NCI-H187 (cell line): ENCODE data around the gene WFS1.

Source experiments
- DNase-seq, 2 experiments: peaks; one replicate each; lab custom pipeline; 2025; lab: John Stamatoyannopoulos, UW

WFS1 gene

GRCh38 chr4:6325788-6326290, 56.2 kb downstream of the WFS1 start:
- DNase-seq, result no peak

- DNase-seq, result no peak
Measured at GRCh38 chr4:6326312-6327060, 56.8 kb downstream of the WFS1 start.

GRCh38 chr4:6327220-6327917, 57.7 kb downstream of the WFS1 start:
- peak; percentile 54 to 74 for DNase-seq

GRCh38 chr4:6328526-6328925, 58.9 kb downstream of the WFS1 start:
- DNase-seq, result no peak

GRCh38 chr4:6329478-6330383, 60.1 kb downstream of the WFS1 start:
- no peak for DNase-seq

- no peak for DNase-seq
Measured at GRCh38 chr4:6330384-6330767, 60.7 kb downstream of the WFS1 start.

GRCh38 chr4:6331018-6331417, 61.4 kb downstream of the WFS1 start:
- DNase-seq, result no peak

- DNase-seq, result no peak
Measured at GRCh38 chr4:6331468-6331867, 61.8 kb downstream of the WFS1 start.

GRCh38 chr4:6332042-6332668, 62.5 kb downstream of the WFS1 start:
- no peak for DNase-seq

- DNase-seq, result no peak
Measured at GRCh38 chr4:6332669-6333050, 63.0 kb downstream of the WFS1 start.

GRCh38 chr4:6333301-6334202, 63.9 kb downstream of the WFS1 start:
- DNase-seq, result no peak

GRCh38 chr4:6334203-6334887, 64.7 kb downstream of the WFS1 start:
- DNase-seq, result no peak

GRCh38 chr4:6335040-6335590, 65.5 kb downstream of the WFS1 start:
- no peak for DNase-seq

GRCh38 chr4:6336166-6336565, 66.5 kb downstream of the WFS1 start:
- no peak for DNase-seq

- DNase-seq, result no peak
Measured at GRCh38 chr4:6337331-6337935, 67.8 kb downstream of the WFS1 start.

- DNase-seq, result no peak
Measured at GRCh38 chr4:6338175-6338950, 68.7 kb downstream of the WFS1 start.

GRCh38 chr4:6338951-6339817, 69.5 kb downstream of the WFS1 start:
- DNase-seq, result no peak
